ENCODE measurements around the gene CCM2L. TPM values are rescaled to one million over a fixed set of nuclear protein-coding genes. Genes with fewer than 3 reads are reported as not detected.

CCM2L gene
- total and polyA plus RNA-seq, 2 of the 4 experiments (the other 2 are of a cell fraction): not detected

- Histone ChIP-seq H3K18ac (ENCODE audit: low read depth, low read length) (no peak overlapping the region), H2BK15ac (ENCODE audit: low read depth, low read length) (no peak overlapping the region), H4K5ac (ENCODE audit: low read depth, low read length) (no peak overlapping the region), H3K27ac (ENCODE audit: insufficient read depth, low read length) (no peak overlapping the region), H3K9ac (ENCODE audit: low read depth, low read length) (no peak overlapping the region), H4K91ac (ENCODE audit: insufficient read depth, low read depth, low read length) (no peak overlapping the region), H3K79me1 (ENCODE audit: low read depth in 1 of 2, low read length in 2 of 2) (no peaks in the 10 kb centered on the region), H3K4me2 (ENCODE audit: low read depth, low read length) (no peak overlapping the region), H3K56ac (ENCODE audit: extremely low read depth, insufficient read depth, low read length) (no peak overlapping the region), H3K4ac (ENCODE audit: low read depth, low read length) (no peak overlapping the region), H3K14ac (replicated peaks; ENCODE audit: low read depth, low read length) (no peak overlapping the region), H3K4me1 (ENCODE audit: control insufficient read depth, insufficient read depth, low read length) (no peaks in the 10 kb centered on the region), H2AK5ac (ENCODE audit: low read depth, low read length) (no peak overlapping the region), H2AFZ (replicated peaks; ENCODE audit: low read length, poor library complexity) (no peak overlapping the region), H3K9me1 (ENCODE audit: insufficient read depth, low read length) (no peaks in the 10 kb centered on the region), H3K9me3 (ENCODE audit: control insufficient read depth, insufficient read depth, low read length) (peaks cover 2% of the 10 kb centered on the region; the same call in 1 of the 2 replicates), H4K20me1 (ENCODE audit: insufficient read depth, low read length) (no peaks in the 10 kb centered on the region), H4K8ac (ENCODE audit: low read depth in 2 of 2, low read length in 2 of 2) (no peak overlapping the region), H3K23ac (ENCODE audit: low read depth, low read length) (no peak overlapping the region), H2AK9ac (replicated peaks; ENCODE audit: low read depth, low read length, poor library complexity) (no peak overlapping the region), H2BK20ac (ENCODE audit: low read depth, low read length) (no peak overlapping the region), H2BK5ac (ENCODE audit: low read depth, low read length, poor library complexity, severe bottlenecking) (no peak overlapping the region), H2BK120ac (ENCODE audit: low read depth, low read length) (no peak overlapping the region), H3K4me3 (ENCODE audit: insufficient read depth, low read depth, low read length) (no peak overlapping the region), H3K36me3 (ENCODE audit: control insufficient read depth, insufficient read depth, low read length) (no peaks in the 10 kb centered on the region), H3K27me3 (ENCODE audit: control insufficient read depth, insufficient read depth, low read length) (peaks cover 56% of the 10 kb centered on the region)
- BruUV-seq (replicated peaks): no TSS peak
- ATAC-seq (ENCODE audit: low read depth) (no peak), DNase-seq (no peak)
- dilution Hi-C loops (cut with HindIII; ENCODE audit: low sequenced_read_pairs, unreplicated experiment): no loop called here
- in situ Hi-C loops (cut with MboI; ENCODE audit: low sequenced_read_pairs): no loop called here
- intact Hi-C loops (cut with micrococcal nuclease): no loop called here
- ChIA-PET CTCF (interaction anchor here (1.4 kb wide), 1 partner anchor 17 kb away, joined by 3 read pairs; no protein-coding TSS in a partner anchor), POLR2A (ENCODE audit: unreplicated experiment) (no interaction called here)
- no peak for TF ChIP-seq USF2 (IDR thresholded peaks at IDR 0.05; ENCODE audit: low read depth, low read length)
- TF ChIP-seq POLR2A (IDR thresholded peaks at IDR 0.05; ENCODE audit: low read depth, low read length): no peak
- no peak for TF ChIP-seq RAD21 (IDR thresholded peaks at IDR 0.05; ENCODE audit: low read length)
- TF ChIP-seq BHLHE40 (IDR thresholded peaks at IDR 0.05; ENCODE audit: low read depth, low read length): no peak
- no peak for TF ChIP-seq FOS (IDR thresholded peaks at IDR 0.05; ENCODE audit: low read depth, low read length)
- TF ChIP-seq MAZ (IDR thresholded peaks at IDR 0.05; ENCODE audit: borderline replicate concordance, low read depth, low read length): no peak
- no peak for TF ChIP-seq SMC3 (IDR thresholded peaks at IDR 0.05; ENCODE audit: low read depth, low read length)
- TF ChIP-seq ELK1 (IDR thresholded peaks at IDR 0.05; ENCODE audit: borderline replicate concordance, low read depth, low read length): no peak
- TF ChIP-seq CHD1 (IDR thresholded peaks at IDR 0.05; ENCODE audit: low read depth, low read length): no peak
- TF ChIP-seq NFE2L2 (IDR thresholded peaks at IDR 0.05; ENCODE audit: low read depth, low read length): no peak
- no peak for TF ChIP-seq RCOR1 (IDR thresholded peaks at IDR 0.05; ENCODE audit: insufficient replicate concordance, low read length)
- no peak for TF ChIP-seq CEBPB (IDR thresholded peaks at IDR 0.05; ENCODE audit: low read depth, low read length)
- TF ChIP-seq MXI1 (IDR thresholded peaks at IDR 0.05; ENCODE audit: borderline replicate concordance, low read depth, low read length): no peak
- TF ChIP-seq RFX5 (IDR thresholded peaks at IDR 0.05; ENCODE audit: low read depth, low read length): no peak
- no peak for TF ChIP-seq CTCF (conservative IDR thresholded peaks at IDR 0.05; ENCODE audit: low read depth, low read length)
- TF ChIP-seq MAFK (IDR thresholded peaks at IDR 0.05; ENCODE audit: low read depth, low read length): no peak
- no CpG with 5 or more reads among the region's 1 CpG for WGBS, 2 experiments (ENCODE audit: extremely low coverage in 2 of 2, insufficient read length in 1 of 2)
Measured at GRCh38 chr20:32059189-32059588, 49.0 kb downstream of the CCM2L start.
